Measurements from ENCODE around the gene PITPNC1.
"Not testable (repeated sequence)": the region's sequence is repeated elsewhere in the genome, so short reads cannot be mapped to it uniquely, and the experiment has no call there.

PITPNC1 gene

DNA sequence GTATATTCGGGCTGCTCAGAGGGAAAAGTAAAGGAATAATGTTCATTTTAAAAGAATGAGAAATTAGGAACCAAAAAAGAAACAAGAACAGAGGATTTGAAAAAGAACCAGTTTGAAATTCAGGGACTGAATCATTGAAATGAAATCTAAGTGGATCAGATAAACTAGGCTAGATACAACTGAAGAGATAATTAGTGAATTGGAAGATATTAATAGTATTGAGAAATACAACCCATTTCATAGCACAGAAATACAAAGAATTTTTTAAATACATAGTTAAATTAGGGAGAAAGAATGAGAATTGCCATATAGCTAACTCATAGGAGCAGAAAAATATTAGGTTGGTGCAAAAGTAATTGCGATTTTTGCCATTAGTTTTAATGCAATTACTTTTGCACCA, 223.3 kb downstream of the PITPNC1 start:
- DNase-seq = no peak

DNA sequence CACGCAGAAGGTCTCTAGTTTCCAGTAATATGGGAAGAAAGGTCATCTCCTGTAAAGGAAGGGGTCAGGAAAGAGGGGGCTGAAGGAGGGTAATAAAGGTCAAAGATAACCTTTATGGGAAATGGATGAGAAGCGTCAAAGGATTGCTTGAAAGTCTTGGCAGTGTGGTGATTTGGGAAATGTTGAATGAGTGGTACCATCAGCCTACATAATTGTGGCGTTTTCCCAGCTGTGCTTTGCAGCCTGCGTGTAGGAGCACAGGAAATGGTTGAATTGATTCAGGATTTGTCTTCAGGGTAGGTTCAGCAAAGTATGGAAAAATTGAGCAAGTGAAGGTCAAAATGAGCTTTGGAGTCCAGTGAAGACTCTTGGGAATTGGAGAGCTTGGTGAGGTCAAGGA, 224.8 kb downstream of the PITPNC1 start:
- DNase-seq = no peak

DNA sequence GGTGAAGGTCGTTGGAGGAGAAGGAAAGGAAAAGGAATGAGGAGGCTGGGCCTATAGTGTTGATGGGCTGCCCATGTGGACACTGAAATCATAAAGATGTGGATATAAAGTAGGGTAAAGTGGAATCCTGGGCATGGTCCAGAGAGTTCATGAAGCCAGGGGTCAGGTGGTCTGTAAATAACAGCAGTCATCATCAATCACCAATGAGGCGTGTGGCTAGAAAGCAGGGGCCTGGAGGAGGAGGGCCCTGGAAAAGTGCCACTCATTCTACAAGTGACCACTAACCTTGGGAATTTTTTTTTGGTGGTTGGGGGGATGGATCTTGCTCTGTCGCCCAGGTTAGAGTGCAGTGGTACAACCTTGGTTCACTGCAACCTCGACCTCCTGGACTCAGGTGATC, 225.4 kb downstream of the PITPNC1 start:
- DNase-seq = no peak

DNA sequence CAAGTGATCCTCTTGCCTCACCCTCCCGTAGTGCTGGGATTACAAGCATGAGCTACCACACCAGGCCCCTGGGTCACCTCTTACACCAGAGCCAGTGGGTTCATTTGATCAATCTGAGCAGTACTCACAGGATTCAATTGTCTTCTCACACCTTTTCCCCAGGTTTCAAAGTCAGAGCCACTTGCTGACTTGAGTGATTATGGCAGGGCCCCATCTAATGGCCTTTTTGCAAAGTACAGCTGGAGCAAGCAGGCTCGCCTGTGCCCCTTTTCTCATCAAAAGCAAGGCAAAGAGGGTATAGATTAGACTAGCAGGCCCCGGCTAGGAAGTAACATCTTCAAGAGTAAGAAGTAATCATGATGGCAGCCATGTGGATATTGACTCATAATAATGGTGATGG, 225.9 kb downstream of the PITPNC1 start:
- DNase-seq = peak; percentile 52

DNA sequence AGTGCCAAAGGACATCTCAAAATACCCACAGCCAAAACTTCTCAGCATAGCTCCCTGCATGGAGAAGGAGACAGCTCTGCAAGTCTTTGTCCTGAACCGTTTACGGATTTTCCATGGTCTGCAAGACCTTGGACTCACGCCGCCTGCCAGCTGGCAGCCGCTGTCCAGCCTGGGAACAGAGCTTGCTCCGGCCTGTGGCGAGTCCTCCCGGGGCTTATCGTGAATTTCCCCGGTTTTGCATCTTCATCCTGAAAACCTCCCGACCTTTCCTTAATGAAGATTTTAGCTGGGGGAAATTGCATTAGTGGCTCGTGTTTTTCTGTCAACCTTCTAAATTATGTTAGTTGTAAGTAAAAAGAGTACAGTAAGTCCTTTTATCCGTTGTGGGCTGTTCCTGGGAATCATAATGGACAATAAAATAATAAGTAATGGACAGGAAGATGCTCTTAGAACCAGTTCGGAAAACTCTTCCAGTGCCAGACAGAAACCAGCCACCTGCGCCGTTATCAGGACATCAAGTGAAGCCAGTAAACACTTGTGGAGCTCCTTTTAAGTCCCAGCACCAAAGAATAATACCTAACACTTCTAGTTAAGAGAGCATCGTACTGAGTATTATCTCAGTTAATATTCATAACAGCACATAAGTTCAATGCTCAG, 228.3 kb downstream of the PITPNC1 start:
- DNase-seq = no peak

DNA sequence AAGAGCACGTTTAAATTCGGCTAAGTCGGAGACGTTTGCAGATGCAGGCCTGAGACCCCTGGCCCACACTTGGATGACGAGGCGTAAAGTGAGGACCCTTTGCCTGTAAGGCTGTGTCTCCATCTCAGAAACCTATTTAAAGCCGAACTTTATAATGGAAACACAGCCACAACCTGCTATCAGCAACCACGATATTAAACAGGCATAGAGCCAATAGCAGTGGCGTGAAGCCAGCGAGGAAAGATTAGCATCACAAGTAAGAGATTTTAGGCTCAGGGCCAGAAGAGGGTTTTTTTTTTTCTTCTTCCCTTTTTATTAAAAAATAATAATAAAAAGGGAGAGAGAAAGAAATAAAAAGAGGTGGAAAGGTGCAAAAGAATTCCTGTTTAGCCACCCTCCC, 229.4 kb downstream of the PITPNC1 start:
- no peak for DNase-seq

DNA sequence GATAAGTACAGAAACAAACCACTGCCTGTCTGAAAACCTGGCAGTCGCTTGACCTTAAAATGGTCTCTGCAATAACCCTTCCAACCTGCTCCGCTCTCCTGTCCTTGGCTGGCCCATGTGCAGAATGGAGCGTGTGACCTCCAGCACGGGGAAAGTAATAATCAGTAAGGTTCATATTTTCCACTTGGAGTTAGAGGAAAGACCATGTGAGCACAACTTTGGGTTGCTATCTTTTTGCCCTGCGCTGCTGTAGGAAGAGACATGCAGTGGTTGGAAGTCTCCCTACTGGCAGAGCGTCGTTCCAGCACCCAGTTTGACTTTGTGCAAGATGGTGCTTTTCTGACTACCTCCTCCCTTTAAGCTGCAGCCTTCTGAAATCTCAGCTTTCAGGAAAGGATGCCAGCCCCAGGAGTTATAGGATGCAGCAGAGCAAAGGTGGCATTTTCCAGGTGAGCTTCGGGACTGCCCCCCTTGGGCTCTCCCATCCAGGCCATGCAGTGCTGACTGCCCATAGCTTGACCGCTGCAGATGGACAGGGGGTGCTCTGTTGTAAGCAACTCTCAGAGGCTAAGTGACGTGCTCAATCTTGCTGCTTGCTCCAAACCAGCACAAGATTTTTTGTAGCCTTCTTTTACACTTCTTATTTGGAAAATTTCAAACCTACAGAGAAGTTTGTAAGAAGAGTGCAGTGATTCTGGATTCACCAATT, 230.0 kb downstream of the PITPNC1 start:
- no peak for DNase-seq

DNA sequence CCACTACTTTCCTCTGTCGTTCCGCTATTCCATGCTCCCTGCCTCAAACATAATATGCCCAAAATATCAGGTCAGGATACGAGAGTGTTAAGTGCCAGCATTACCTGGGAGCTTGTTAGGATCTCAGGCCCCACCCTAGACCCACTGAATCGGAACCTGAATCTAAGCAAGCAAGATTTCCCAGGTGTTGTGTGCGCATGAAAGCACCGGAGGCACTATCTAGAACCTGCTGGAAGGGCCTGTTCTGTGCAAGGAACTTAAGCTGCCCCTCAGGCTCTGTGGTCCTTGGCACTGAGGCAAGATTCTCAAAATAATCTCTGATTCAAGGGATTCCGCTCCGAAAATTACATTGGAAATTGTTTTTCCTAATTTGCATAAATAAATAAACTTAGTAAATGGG, 233.0 kb downstream of the PITPNC1 start:
- no peak for DNase-seq

DNA sequence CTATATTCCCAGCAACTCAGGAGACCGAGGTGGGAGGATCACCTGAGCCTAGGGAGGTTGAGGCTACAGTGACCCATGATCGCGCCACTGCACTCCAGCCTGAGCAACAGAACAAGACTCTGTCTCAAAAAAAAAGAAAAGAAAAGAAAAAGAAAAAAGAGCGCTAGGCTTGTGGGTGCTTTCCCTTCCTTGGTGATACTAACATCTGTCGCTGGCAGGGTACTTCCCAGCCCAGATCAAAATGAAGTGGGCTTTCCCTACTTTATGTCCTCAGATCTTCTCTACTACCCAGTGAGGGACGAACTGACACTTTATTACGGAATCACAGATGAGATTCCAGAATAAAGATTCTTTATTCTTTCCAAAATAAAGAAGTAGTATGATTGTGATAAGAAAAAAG, 236.9 kb downstream of the PITPNC1 start:
- DNase-seq = no peak

DNA sequence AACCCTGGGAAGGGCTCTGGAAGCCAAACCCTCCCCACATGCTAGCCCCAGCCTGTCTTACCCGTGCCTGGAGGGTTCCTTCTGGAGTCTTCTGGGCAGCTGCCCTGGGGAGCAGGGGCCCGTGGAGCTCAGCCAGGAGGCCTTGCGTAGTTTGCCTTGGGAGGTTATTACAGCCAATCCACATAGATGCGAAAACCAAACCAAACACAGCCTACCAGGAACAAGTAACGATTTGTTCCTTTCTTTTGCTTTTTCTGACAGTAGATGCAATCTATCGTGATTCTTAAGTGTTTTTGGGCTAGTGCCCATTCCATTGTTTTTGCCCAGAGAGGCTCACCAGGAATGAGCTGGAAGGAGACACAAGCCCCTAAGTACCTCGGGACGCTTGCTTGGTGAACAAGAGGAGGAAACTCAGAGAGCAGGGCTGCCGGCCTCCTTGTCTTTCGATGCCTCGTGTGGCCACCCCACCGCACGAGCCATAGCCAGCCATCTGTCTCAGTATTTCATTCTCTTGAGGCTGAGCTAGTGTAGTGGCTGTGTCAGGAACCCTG, 238.0 kb downstream of the PITPNC1 start:
- peak; percentile 24 for DNase-seq

DNA sequence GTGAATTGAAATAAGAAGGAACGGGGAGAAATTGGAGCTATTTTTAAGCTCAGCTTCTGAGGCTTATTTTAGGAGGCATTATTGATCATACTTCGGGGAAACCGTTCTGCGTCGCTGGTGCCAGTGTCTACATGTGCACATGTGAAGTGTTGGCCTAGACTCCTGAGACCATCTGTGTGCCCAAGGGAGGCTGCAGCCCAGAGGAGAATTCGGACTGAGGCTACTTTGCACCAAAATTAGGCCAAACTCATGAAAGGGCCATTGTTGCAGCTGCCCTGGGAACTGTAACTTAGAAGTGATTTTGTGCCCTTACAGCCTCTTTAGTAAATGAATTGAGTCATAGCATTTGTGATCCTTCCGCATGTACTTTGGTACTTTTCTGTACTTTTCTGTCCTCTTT, 238.7 kb downstream of the PITPNC1 start:
- DNase-seq = no peak

DNA sequence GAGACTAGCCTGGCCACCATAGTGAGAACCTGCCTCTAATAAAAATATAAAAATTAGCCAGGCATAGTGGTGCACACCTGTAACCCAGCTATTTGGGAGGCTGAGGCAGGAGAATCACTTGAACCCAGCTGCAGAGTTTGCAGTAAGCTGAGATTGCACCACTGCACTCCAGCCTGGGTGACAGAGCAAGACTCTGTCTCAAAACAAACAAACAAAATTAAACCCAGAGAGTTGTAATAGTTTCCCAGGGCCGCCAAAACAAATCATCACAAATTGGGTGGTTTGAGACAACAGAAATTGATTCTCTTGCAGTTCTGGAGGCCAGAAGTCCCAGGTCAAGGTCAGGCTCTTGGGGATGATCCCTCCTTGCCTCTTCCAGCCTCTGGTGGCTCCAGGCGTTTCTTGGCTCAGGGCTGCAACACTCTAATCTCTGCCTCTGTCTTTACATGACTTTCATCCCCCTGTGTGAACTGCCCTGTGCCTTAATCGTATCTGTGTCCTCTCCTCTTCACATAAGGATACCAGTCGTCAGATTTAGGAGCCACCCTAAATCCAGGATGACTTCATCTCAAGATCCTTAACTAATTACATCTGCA, 240.3 kb downstream of the PITPNC1 start:
- DNase-seq = no peak

DNA sequence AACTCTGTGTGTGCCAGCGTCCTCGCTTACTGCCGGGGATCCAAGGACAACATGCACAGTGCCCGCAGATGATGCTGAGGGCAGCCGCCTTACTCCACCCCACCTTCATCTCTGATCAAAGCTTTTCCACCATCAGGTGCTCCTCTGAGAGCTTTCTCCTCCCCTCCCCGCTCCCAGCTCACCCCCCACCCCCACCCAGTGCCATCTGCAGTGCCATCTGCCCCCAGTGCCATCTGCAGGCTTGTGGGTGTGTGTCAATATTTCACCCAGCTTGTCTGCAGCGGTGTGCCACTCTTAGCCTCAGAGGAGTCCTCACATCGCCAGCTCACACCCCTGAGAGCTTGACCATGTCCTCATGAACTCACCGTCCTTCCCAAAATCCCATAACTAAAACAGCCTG, 242.5 kb downstream of the PITPNC1 start:
- peak; percentile 29 for DNase-seq

DNA sequence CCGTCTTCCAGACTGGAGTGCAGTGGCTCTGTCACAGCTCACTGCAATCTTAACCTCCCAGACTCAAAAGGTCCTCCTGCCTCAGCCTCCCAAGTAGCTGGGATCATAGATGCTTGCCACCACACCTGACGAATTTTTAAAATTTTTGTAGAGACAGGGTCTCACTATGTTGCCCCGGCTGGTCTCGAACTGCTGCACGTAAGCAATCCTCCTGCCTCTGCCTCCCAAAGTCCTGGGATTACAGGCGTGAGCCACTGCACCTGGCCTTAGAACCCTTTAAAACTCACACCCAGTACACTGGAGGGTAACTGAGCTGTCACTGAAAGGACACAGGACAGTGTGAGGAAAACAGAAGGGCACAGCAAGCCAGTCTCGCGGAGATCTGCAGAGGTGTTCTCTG, 243.0 kb downstream of the PITPNC1 start:
- no peak for DNase-seq

DNA sequence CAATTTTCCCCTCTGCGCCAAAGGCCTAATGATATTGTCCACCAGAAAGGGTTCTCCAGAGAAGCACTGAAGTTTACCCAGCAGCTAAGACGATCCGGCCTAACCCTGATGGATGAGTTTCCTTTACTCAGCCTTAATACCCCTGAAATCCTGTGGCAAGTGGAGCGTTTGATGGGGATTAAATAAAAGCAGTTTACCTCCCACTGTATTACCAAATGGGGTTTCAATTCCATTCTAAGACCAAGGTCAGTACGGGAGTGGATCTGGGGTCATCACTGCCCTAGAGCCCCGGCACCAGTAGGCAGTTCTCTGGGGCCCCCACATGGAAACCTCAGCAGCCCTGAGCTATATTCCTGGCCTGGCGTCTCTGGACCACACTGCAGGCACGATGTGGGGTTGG, 243.6 kb downstream of the PITPNC1 start:
- DNase-seq = no peak

DNA sequence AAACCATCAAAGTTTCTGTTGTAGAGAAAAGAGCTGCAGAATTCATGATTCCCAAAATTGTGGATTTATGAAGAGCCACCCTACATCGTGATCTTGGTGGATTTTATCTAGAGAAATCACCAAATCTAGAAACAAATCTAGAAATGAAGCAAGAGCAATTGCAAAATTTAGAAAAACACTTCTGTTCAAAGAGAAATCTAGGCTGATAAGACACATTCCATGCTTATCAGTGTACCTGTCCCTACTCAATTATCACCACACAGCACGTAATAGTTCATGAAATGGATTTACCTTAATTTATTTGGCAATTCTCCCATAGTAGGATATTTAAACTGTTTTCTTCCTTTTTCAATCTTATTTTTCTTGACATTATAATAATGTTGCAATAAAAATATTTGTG, 246.7 kb downstream of the PITPNC1 start:
- DNase-seq = no peak

DNA sequence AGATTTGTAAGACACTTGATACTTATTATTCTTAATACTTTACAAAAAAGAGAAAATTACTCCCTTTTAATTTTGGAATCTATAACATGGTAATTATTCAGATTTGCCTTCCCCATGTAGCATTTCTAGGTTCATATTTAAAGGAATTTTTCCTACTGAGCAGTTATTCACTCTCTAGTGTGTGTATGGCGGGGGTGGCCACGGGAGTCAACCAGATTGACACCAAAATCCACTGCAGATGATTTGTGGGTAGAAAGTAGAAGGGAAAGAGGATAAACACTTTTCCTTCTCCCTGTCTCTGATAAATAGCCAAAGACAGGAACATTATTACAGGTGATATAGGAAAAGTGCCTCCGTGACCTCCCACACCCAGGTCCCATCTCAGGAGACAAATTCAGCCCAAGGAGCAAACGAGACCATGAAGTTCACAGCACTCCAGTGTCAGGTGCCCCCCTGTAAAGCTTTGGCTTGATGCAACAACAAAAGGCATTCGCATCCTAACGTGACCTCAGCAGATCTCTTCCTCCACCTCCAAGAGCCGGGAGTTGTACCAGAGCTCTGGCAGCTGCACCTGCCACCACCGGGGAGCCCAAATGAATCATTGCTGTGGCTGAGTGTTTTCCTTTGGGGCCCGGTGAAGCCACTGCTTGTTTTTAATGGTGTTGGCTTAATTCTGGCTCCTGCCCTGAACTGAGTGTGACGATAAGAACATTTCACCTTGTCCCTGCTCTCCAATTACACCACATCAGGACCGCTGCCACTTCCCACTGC, 248.0 kb downstream of the PITPNC1 start:
- DNase-seq = no peak

DNA sequence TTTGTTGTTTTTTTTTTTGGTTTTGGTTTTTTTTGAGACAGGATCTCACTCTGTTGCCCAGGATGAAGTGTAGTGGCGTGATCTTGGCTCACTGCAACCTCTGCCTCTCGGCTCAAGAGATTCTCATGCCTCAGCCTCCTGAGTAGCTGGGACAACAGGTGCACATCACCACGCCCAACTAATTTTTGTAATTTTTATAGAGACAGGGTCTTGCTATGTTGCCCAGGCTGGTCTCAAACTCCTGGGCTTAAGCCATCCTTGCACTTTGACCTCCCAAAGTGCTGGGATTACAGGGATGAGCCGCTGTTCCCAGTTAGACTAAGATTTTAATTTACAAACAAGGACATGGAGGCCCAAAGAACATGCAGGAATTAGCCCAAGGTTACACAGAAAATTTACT, 248.9 kb downstream of the PITPNC1 start:
- DNase-seq = no peak

DNA sequence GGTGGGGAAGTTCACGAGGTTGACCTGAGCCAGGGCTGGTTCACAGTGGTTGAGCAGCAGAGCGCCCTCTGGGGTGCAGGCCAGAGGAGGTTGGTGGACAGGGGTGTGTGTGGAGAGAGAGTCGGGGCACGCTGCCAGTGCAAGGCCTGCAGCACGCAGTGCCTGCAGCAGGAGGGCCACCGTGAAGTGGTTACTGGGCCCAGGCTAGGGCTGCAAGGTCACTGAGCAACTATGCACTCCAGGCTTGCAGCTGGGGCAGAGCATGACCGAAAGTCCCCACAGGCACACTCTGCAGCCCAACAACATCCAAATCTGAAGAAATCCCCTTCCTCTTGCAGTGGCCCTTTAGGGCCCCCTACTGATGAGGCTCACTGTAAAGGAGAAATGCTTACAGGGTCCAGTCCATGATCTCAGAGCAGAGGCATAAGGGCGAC, 251.5 kb downstream of the PITPNC1 start:
- DNase-seq = no peak

DNA sequence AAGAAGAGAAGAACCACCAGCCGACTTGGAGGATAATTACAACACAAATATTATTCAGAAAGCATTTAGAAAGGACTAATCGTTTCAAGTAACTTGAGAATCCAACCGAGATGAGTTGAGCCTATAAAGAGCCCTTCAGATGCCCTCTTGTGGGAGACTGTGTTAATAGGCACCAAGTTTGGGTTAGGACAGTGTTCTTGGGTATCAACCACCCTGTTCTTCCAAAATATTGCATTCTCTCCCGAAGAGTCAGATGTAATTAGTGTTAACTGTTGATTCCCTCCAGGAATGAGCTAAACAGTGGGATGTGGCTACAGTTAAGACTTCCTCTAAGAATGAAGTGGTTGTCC, 252.9 kb downstream of the PITPNC1 start:
- peak; percentile 28 for DNase-seq

DNA sequence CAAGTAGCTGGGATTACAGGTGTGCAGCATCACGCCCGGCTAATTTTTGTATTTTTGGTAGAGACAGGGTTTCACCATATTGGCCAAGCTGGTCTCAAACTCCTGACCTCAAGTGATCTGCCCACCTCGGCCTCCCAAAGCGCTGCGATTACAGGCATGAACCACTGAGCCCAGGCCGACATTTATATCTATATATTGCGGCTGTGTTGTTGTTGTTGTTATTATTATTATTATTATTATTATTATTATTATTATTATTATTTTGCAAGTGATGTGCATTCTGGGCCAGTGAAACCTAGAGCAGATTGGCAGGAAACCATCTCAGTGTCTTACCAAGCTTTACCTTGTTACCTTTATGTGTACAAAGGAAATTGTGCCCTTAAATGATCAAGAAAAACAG, 253.8 kb downstream of the PITPNC1 start:
- not testable (repeated sequence) for DNase-seq

DNA sequence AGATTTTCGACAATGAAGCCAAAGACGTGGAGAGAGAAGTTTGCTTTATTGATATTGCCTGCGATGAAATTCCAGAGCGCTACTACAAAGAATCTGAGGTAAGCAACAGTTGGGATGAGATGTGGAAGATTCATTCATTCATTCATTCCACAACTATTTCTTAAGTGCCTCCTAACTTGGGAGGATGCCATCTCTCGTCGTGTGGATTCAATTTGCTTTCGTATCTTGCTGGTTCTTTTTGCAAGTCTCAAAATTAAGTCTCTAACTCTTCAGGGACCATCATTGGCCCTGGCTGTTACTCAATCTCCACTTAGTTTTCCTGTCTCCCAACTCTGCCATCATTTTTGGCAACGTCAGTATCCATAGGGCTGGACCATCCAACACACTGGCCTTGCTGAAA, 255.1 kb downstream of the PITPNC1 start:
- DNase-seq = no peak

DNA sequence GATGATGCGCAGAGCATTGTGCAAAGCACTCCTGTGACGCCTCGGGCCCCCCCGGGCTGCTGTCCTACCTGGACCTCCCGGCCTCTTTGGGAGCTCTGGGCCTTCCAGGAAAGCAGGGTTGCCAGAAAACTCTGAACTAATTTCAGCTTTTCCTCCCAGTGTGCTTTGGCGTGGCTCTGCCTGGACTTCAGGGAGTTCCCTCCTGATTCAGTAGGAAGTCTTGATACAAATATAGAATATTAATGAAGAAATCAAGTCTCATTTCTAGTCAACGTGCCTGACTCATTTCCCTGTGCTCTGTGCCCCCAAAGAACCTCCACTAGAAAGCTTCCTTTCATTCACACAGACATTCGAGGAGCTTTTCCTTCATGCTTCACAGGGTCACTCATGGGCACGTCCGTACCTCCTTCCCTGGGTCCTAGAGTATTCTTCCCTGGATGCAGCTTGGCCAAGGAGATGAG, 256.7 kb downstream of the PITPNC1 start:
- no peak for DNase-seq

All from NCI-H1694 (cell line).